ENCODE measurements around the gene EPN3.

Gene EPN3

DNA sequence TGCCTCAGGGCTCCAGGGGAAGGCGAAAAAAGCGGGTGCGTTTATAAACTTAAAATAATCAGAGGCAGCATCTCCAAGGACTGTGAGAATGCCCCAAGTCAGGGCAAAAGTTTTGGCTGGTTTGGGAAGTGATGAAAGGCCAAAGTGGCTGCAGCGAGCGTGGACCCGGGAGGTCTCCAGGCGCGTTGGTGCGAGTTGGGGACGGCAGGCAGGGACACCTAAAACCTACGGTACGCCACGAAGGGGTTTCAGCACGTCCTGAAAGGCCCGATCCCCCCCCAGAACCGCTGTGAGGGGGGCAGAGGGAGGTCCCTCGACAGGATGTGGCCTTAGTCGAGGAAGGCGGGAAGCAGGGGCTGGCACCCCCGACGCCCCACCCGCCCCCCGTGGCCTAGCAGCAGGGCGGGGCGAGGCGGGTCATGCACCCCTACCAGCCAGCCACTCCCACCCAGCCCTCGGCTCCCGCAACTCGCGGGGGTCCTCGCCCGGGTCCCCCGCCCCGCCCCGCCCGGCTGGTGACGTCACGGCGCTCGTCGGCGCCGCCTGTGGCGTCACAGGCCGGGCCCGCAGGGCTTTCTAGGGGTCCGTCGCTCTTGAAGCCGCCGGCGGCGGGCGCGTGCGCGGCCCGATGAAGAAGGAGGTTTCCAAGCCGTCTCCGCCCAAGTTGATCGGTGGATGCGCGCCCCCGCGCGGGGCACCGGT, 24.5 kb upstream of the EPN3 start, which contains the start of gene MYCBPAP:
Gene MYCBPAP (plus strand): TSS at position 569 of the 702 bp plus-strand sequence. CDS start 236 bp downstream, outside the sequence.
- FAIRE-seq (peak; percentile 90), DNase-seq (ENCODE audit: insufficient read length, low spot score) (peak; percentile 86)
- TF ChIP-seq POU2F2 (IDR thresholded peaks at IDR 0.05; ENCODE audit: low read depth, low read length) (no peak), POLR2AphosphoS5 (IDR thresholded peaks at IDR 0.05; ENCODE audit: low read depth, low read length) (peak; percentile 61; the same call in 1 of the 2 replicates), TAF1 (IDR thresholded peaks at IDR 0.05; ENCODE audit: low read depth, low read length) (no peak), POLR2A (IDR thresholded peaks at IDR 0.05; ENCODE audit: low read depth, low read length) (0 out of 2 replicates have a peak, but pooled peaks have one; percentile 22), SPI1 (IDR thresholded peaks at IDR 0.05; ENCODE audit: low read depth, low read length) (no peak), PAX5 (IDR thresholded peaks at IDR 0.05; ENCODE audit: insufficient read depth, low read length, severe bottlenecking) (no peak)

DNA sequence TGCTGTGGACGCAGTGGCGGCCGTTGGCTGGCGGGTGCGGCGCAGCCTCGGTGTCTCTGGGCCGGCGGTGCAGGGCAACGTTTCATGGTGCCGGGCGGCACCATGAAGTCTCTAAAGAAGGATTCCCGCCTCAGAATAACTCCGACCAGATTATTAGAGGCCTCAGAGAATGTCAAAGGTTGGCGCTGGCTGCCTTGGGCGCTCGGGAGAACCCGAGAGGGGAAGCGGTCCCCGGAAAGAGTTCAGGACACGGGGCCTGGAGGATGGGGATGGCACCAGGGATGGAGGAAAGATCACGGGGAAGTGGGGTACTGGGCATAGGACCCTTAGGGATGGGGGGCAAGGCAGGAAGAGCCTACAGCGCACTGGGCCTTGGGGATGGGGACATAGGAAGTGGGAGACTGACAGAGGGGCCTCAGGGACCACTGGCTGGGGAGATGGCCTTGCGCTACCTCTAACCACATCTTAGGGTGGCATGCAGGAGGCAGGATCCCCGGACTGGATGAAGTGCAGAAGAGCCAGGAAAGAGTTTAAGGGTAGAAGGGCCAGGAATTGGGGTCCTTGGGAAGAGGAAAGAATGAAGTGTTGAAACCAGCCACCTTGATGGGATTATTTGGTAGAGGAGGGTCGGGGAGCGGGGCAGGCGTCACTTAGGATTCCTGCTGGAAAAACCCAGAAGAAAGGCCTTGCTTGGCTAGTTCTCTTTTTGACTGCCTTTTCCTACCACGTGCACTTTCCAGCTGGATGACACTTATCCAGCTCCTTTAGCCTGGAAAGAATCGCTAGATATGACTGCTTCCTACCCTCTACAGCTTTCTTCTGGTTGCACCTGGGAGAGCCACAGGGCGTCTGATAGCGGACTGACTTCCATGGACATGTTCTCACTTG, 23.7 kb upstream of the EPN3 start:
- no peak for FAIRE-seq
- TF ChIP-seq POLR2A (IDR thresholded peaks at IDR 0.05; ENCODE audit: low read depth, low read length), result no peak
- no peak for TF ChIP-seq PAX5 (IDR thresholded peaks at IDR 0.05; ENCODE audit: insufficient read depth, low read length, severe bottlenecking)
- TF ChIP-seq POU2F2 (IDR thresholded peaks at IDR 0.05; ENCODE audit: low read depth, low read length), result no peak
- TF ChIP-seq SPI1 (IDR thresholded peaks at IDR 0.05; ENCODE audit: low read depth, low read length), result no peak
- TF ChIP-seq POLR2AphosphoS5 (IDR thresholded peaks at IDR 0.05; ENCODE audit: low read depth, low read length), result no peak
- no peak for TF ChIP-seq TAF1 (IDR thresholded peaks at IDR 0.05; ENCODE audit: low read depth, low read length)

DNA sequence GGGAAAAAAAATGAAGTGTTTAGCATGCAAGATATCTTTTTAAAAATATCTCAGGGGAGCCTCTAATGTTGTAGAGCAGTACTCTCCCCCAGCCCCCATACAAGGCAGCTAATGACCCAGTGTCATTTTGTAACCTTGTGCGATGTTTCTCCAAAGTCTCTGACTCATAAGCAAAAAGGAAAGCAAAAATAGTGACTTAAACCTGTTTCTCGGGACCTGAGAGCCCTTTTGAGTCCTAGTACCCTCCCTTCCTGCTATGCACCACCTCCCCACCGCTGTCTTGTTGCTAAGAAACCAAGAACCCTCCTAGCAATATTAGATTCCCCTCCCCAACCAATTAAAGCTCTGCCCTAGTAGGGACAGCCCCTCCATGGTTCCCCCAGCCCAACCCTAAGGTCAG, 21.5 kb upstream of the EPN3 start:
- no peak for TF ChIP-seq POLR2A (IDR thresholded peaks at IDR 0.05; ENCODE audit: low read depth, low read length)
- no peak for TF ChIP-seq SPI1 (IDR thresholded peaks at IDR 0.05; ENCODE audit: low read depth, low read length)
- no peak; the same call in 1 of the 2 replicates for TF ChIP-seq POU2F2 (IDR thresholded peaks at IDR 0.05; ENCODE audit: low read depth, low read length)
- no peak for TF ChIP-seq PAX5 (IDR thresholded peaks at IDR 0.05; ENCODE audit: insufficient read depth, low read length, severe bottlenecking)
- no peak for TF ChIP-seq POLR2AphosphoS5 (IDR thresholded peaks at IDR 0.05; ENCODE audit: low read depth, low read length)
- no peak for TF ChIP-seq TAF1 (IDR thresholded peaks at IDR 0.05; ENCODE audit: low read depth, low read length)
- peak; percentile 94 for FAIRE-seq
- DNase-seq (ENCODE audit: insufficient read length, low spot score), result peak; percentile 70

More for the DNA sequence above, 23.7 kb upstream of the EPN3 start:
- no peak for DNase-seq (ENCODE audit: insufficient read length, low spot score)

DNA sequence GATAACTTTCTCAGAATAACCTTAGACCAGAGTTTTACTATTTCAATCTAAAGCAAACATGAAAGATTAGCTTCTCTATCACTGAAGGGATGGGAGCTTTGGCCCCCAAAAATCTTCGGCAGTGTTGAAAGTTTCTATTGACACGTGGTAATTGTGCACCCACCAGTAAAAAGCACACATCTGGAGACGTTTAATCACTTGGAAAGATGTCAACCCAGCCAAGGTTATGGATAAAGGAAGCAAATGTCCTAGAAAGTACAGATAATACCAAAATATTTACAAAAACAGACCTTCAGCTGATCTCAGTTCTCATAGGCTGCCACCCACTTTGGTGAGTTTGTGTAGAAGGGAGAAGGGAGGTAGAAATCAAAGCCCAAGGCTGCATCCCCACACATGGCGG, 19.0 kb upstream of the EPN3 start:
- FAIRE-seq (no peak), DNase-seq (ENCODE audit: insufficient read length, low spot score) (no peak)
- no peak for TF ChIP-seq POLR2AphosphoS5 (IDR thresholded peaks at IDR 0.05; ENCODE audit: low read depth, low read length)
- no peak for TF ChIP-seq SPI1 (IDR thresholded peaks at IDR 0.05; ENCODE audit: low read depth, low read length)

DNA sequence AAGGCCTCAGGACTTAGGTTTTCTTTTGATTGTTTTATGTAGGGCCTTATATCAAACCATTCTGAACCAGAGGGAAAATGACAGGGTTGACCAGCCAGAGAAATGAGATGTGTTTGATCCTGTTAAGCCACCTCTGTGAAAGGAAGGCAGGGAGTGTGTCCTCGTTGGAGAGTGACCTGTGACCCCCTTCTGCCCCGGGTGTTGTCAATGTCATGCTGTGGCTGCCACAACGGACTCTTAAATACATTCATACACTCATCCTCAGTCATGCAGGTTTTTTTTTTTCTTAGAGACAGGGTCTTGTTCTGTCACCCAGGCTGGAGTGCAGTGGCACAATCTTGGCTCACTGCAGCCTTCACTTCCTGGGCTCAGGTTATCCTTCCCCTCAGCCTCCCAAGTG, 18.1 kb upstream of the EPN3 start:
- TF ChIP-seq TAF1 (IDR thresholded peaks at IDR 0.05; ENCODE audit: low read depth, low read length) (no peak), POU2F2 (IDR thresholded peaks at IDR 0.05; ENCODE audit: low read depth, low read length) (no peak), SPI1 (IDR thresholded peaks at IDR 0.05; ENCODE audit: low read depth, low read length) (no peak)
- DNase-seq (ENCODE audit: insufficient read length, low spot score) (no peak), FAIRE-seq (no peak)

DNA sequence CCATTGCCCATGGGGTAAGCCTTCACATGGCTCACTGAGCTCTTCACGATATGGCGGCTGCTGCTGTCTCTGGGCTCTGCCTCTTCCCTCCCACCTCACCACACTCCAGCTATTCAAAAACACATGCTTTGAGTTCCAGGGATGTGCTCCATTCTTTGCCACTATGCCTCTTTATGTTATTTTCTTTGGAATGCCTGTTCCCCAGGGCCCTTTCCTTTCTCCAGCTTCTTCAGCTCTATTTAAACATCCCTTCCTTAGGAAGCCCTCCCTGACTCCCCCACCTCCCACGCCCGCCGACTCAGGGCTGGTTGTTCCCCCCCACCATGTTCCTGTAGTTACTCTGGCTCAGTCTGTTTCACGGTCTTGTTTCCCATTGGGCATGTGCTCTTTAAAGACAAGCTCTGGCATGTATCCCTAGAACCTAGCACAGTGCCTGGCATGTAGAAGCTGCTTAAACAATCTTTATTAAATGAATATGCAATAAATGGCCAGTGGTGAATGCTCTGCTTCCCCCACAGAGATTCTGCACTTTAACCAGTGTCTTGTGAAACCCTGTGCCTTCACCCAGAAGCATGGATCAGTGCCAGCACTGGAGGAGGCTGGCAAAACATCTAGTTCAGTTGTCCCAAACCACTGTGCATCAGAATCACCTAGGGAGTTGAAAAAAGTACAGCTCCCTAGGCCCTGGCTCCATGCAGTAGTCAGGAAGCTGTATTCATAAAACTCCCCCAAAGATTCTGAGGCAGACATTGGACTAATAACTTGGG, 17.4 kb upstream of the EPN3 start:
- DNase-seq (ENCODE audit: insufficient read length, low spot score) (no peak), FAIRE-seq (no peak)
- TF ChIP-seq POU2F2 (IDR thresholded peaks at IDR 0.05; ENCODE audit: low read depth, low read length), result no peak
- no peak for TF ChIP-seq POLR2AphosphoS5 (IDR thresholded peaks at IDR 0.05; ENCODE audit: low read depth, low read length)
- TF ChIP-seq POLR2A (IDR thresholded peaks at IDR 0.05; ENCODE audit: low read depth, low read length), result no peak
- no peak for TF ChIP-seq TAF1 (IDR thresholded peaks at IDR 0.05; ENCODE audit: low read depth, low read length)
- no peak for TF ChIP-seq SPI1 (IDR thresholded peaks at IDR 0.05; ENCODE audit: low read depth, low read length)
- no peak for TF ChIP-seq PAX5 (IDR thresholded peaks at IDR 0.05; ENCODE audit: insufficient read depth, low read length, severe bottlenecking)

DNA sequence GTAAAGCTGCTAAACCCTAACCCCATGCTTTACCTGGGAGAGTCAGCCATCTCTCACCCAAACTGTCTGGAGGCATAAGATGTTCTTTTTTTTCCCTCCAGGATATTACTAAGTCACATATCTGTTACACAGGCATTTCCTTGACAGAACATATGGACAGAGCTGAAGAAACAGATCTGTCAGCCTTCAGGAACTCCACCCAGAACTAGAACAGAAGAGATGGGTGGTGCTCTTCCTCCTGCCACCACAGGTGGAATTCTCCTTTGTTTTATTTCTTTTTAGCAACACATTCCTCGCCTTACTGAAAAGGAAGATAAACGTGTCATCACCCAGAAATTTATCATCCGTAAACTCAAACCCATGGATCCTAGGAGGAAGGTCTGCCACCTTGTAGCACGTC, 15.5 kb upstream of the EPN3 start:
- FAIRE-seq, result no peak
- no peak for DNase-seq (ENCODE audit: insufficient read length, low spot score)
- TF ChIP-seq POLR2A (IDR thresholded peaks at IDR 0.05; ENCODE audit: low read depth, low read length) (no peak), POLR2AphosphoS5 (IDR thresholded peaks at IDR 0.05; ENCODE audit: low read depth, low read length) (no peak), TAF1 (IDR thresholded peaks at IDR 0.05; ENCODE audit: low read depth, low read length) (no peak), PAX5 (IDR thresholded peaks at IDR 0.05; ENCODE audit: insufficient read depth, low read length, severe bottlenecking) (no peak), SPI1 (IDR thresholded peaks at IDR 0.05; ENCODE audit: low read depth, low read length) (no peak), POU2F2 (IDR thresholded peaks at IDR 0.05; ENCODE audit: low read depth, low read length) (no peak)

DNA sequence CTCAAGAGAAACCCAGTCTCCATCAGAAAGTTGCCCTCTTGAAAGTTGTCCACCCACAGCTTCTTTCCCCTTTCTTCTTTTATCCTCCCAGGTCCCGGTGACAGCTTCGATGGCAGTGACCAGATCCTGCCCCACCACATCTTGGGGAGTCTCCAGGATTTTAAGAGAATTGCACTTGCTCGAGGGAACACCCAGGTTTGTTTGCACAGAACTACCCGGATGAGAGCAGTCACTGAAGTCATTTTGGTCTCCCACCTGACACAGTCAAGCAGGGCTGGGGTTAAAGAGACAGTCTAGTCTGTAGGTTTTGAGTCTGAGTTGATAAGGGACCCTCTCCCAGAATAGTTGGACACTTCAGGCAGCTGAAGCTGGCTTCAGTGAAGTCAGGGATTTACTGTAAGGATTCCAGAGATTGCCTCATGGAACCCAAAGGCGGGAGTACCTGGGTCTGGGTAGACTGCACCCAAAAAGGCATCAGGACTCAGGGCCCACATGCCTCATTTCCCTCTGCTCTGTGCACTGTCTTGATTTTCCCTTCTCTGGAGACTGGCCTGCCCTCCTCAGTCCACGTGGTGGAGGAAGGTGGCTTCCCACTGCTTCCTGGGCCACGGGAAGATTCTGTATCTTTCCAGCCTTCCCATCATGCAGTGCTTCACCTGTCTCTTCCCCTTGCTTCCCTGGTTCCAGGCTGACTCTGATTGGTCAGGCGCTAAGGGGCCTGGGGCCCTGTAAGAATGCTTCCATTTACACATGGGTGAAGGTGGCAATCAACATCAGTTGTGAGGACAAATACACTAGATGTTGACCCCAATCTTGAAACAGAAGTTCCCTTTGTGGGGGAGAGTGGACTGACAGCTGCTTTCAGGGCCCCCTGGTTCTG, 14.8 kb upstream of the EPN3 start:
- no peak for TF ChIP-seq POLR2AphosphoS5 (IDR thresholded peaks at IDR 0.05; ENCODE audit: low read depth, low read length)
- TF ChIP-seq POU2F2 (IDR thresholded peaks at IDR 0.05; ENCODE audit: low read depth, low read length), result no peak
- no peak for TF ChIP-seq SPI1 (IDR thresholded peaks at IDR 0.05; ENCODE audit: low read depth, low read length)
- FAIRE-seq, result no peak
- no peak for DNase-seq (ENCODE audit: insufficient read length, low spot score)
